OCI-LY7 (cell line): Measurements from ENCODE around the gene KLRB1. TPM values are rescaled to one million over a fixed set of nuclear protein-coding genes. Genes with fewer than 3 reads are reported as not detected.
"Not testable (repeated sequence)": the region's sequence is repeated elsewhere in the genome, so short reads cannot be mapped to it uniquely, and the experiment has no call there.

ENCODE experiments used
- BruUV-seq: library from RNA; stranded (reverse); fragments of 400-500 nt; replicated peaks from 2 replicates; lab custom pipeline; 2021; lab: Mats Ljungman, UMichigan
- CTCF ChIA-PET: fragments of 300-600 bp; sonication (Branson Sonifier 250); formaldehyde crosslinking; loops from one replicate; lab custom pipeline; 2022; ENCODE audit warnings: antibody characterized with exemption; ENCODE audit not compliant: unreplicated experiment; lab: Charles Lee
- POLR2A ChIA-PET: fragments of 300-600 bp; sonication (Branson Sonifier 250); formaldehyde crosslinking; loops from one replicate; lab custom pipeline; 2022; ENCODE audit warnings: antibody characterized with exemption; lab: Charles Lee
- DNase-seq: peaks from one replicate; pipeline ENCODE4 v3.0.0-alpha.2; 2015; ENCODE audit warnings: low spot score
- H2AFZ ChIP-seq: fragments of 200-600 bp; sonication (generic), shearing (Covaris generic); 2 replicates; pipeline ENCODE4 v1.6.1; 2014; ENCODE audit warnings: mild to moderate bottlenecking, antibody characterized with exemption, low read length, moderate library complexity
- H3K27ac ChIP-seq: fragments of 200-600 bp; sonication (generic); 2 replicates; pipeline ENCODE4 v1.5.1; 2014; ENCODE audit warnings: mixed run types, low read depth, mild to moderate bottlenecking, moderate library complexity, low read length, inconsistent platforms; ENCODE audit not compliant: poor library complexity, severe bottlenecking
- H3K36me3 ChIP-seq: fragments of 200-600 bp; sonication (generic); 2 replicates; pipeline ENCODE4 v1.6.1; 2014; ENCODE audit warnings: mild to moderate bottlenecking, antibody characterized with exemption, low read length, moderate library complexity, mixed read lengths; ENCODE audit not compliant: insufficient read depth
- H3K4me1 ChIP-seq: fragments of 200-600 bp; sonication (generic); 2 replicates; pipeline ENCODE4 v1.5.1; 2014; ENCODE audit warnings: mild to moderate bottlenecking, low read length; ENCODE audit not compliant: insufficient read depth, poor library complexity, severe bottlenecking
- H3K4me2 ChIP-seq: fragments of 200-600 bp; sonication (generic); 2 replicates; pipeline ENCODE4 v1.6.1; 2014; ENCODE audit warnings: mild to moderate bottlenecking, low read length
- H3K4me3 ChIP-seq: fragments of 200-600 bp; sonication (generic); 2 replicates; pipeline ENCODE4 v1.5.1; 2014; ENCODE audit warnings: mild to moderate bottlenecking, low read depth, low read length; ENCODE audit not compliant: poor library complexity, severe bottlenecking
- H3K79me2 ChIP-seq: fragments of 200-600 bp; sonication (generic); 2 replicates; pipeline ENCODE4 v1.6.1; 2016; ENCODE audit warnings: low read depth, mild to moderate bottlenecking, low read length, moderate library complexity, mixed read lengths; ENCODE audit not compliant: insufficient read depth
- H3K9me2 ChIP-seq: fragments of 200-600 bp; sonication (generic); 2 replicates; pipeline ENCODE4 v1.6.1; 2016; ENCODE audit warnings: mild to moderate bottlenecking, low read length, mixed read lengths; ENCODE audit not compliant: insufficient read depth
- H3K9me3 ChIP-seq: fragments of 200-600 bp; sonication (generic); 2 replicates; pipeline ENCODE4 v1.6.1; 2014; ENCODE audit warnings: mild to moderate bottlenecking, mixed run types, low read length, mixed read lengths
- H4K20me1 ChIP-seq: fragments of 200-600 bp; sonication (generic); 2 replicates; pipeline ENCODE4 v1.6.1; 2014; ENCODE audit warnings: mild to moderate bottlenecking, antibody characterized with exemption, low read length, moderate library complexity, mixed read lengths; ENCODE audit not compliant: insufficient read depth
- CTCF ChIP-seq: fragments of 200-600 bp; sonication (generic); conservative IDR thresholded peaks from 2 replicates; pipeline ENCODE4 v1.5.1; 2014; ENCODE audit warnings: mild to moderate bottlenecking, antibody characterized with exemption, low read length, moderate library complexity, mixed read lengths
- EZH2phosphoT487 ChIP-seq: fragments of 200-600 bp; sonication (generic); IDR thresholded peaks from 2 replicates; pipeline ENCODE4 v1.6.1; 2018; ENCODE audit warnings: low read depth, borderline replicate concordance, mild to moderate bottlenecking, mixed run types, antibody characterized with exemption, low read length, moderate library complexity, mixed read lengths
- intact Hi-C: fragments of 100-400 bp; cut with micrococcal nuclease; formaldehyde crosslinking; loops from one replicate; pipeline ENCODE4 v1.10.0; 2022; ENCODE audit not compliant: unreplicated experiment
- total RNA-seq, 2 experiments: library from RNA; depleted of rRNA in 1 of 2; stranded (reverse); fragments of >200 nt in 1 of 2; shearing (Covaris generic) in 1 of 2; gene quantifications; 2 replicates each; pipeline ENCODE4 v1.2.3, GENCODE V29; 2014 to 2022

The KLRB1 gene
- total RNA-seq, 2 experiments from 2014 or later = not detected

- Histone ChIP-seq H3K79me2 (peaks cover 30% of the 10 kb centered on the region), H4K20me1 (no peaks in the 10 kb centered on the region), H3K36me3 (peaks cover 35% of the 10 kb centered on the region), H3K9me3 (peaks cover 23% of the 10 kb centered on the region), H3K4me2 (peak overlapping the region; percentile 98), H3K27ac (peak overlapping the region; percentile 98), H3K4me1 (peaks cover 34% of the 10 kb centered on the region), H2AFZ (no peak overlapping the region), H3K9me2 (no peaks in the 10 kb centered on the region), H3K4me3 (peak overlapping the region; percentile 91)
- peak; percentile 52 for DNase-seq
- TF ChIP-seq EZH2phosphoT487 (no peak), CTCF (no peak)
- BruUV-seq = TSS peak; percentile 41
- ChIA-PET CTCF (interaction anchor here (0.5 kb wide), 1 partner anchor 607 kb away, joined by 4 read pairs; no protein-coding TSS in a partner anchor), POLR2A (interaction anchor here (0.5 to 11.3 kb wide), 29 partner anchors 9 to 980 kb away, joined by 3 to 146 read pairs (median 5); partner anchors contain the start of genes CD69 and CLEC2D)
- intact Hi-C loops = loop anchor here (2.0 kb wide), 1 partner anchor 30 kb away; no protein-coding TSS in a partner anchor
Observed at GRCh38 chr12:9646794-9647781, 39.4 kb upstream of the KLRB1 start.

GRCh38 chr12:9644985-9645551 is 37.4 kb upstream of the KLRB1 start:
- DNase-seq, H3K27ac ChIP-seq, BruUV-seq, CTCF ChIA-PET, H3K4me3 ChIP-seq, H3K9me2 ChIP-seq, H4K20me1 ChIP-seq, H3K4me2 ChIP-seq, H2AFZ ChIP-seq, POLR2A ChIA-PET, intact Hi-C loops: not testable (repeated sequence)
- Histone ChIP-seq H3K4me1 (peaks cover 21% of the 10 kb centered on the region), H3K9me3 (peaks cover 34% of the 10 kb centered on the region), H3K36me3 (peaks cover 34% of the 10 kb centered on the region), H3K79me2 (peaks cover 18% of the 10 kb centered on the region; the same call in 1 of the 2 replicates)

- intact Hi-C loops = no loop called here
- Histone ChIP-seq H4K20me1 (no peaks in the 10 kb centered on the region), H3K4me3 (no peak overlapping the region), H3K79me2 (no peaks in the 10 kb centered on the region; the same call in 1 of the 2 replicates), H3K9me3 (peaks cover 43% of the 10 kb centered on the region), H3K9me2 (no peaks in the 10 kb centered on the region), H3K4me1 (peaks cover 25% of the 10 kb centered on the region), H2AFZ (no peak overlapping the region), H3K27ac (no peak overlapping the region), H3K4me2 (no peak overlapping the region), H3K36me3 (peaks cover 37% of the 10 kb centered on the region)
- CTCF ChIA-PET = no interaction called here
- DNase-seq = no peak
- no TSS peak for BruUV-seq
- TF ChIP-seq EZH2phosphoT487 = no peak
- no peak for TF ChIP-seq CTCF
- POLR2A ChIA-PET = no interaction called here
Observed at GRCh38 chr12:9643266-9643660, 35.5 kb upstream of the KLRB1 start.
